Nucleus accumbens (tissue), 56 donors: ENCODE results near the gene DENND1A.

Source experiments
- DNase-seq, 56 donors: peaks; one replicate each; lab custom pipeline; 2025; lab: John Stamatoyannopoulos, UW

Gene DENND1A

DNA sequence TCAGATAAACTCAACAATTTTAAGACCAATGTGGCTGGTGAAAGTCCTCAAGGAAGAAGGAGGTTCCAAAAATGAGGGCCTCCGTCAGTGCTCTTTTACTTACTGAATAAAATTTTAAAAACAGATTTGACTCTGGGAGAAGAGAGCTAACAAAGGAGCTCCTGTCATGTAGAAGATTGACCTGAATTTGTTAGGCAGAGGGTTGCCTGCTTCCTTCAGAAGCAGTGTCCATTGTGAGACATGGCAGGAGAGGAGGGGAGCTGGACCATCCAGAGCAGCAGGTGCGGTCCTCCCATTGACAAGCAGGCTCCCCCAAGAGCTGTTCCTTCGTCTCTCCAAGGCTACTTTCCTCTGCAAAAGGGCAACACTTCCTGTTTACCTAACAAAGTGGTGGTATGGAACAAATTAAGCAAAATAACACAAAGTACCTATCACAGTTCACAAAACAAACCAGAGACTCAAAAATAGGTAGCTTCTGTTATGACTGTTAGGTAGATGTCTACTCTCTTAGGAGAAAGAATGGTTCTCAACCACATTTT lies 238.1 kb downstream of the DENND1A start:
- no peak for DNase-seq

DNA sequence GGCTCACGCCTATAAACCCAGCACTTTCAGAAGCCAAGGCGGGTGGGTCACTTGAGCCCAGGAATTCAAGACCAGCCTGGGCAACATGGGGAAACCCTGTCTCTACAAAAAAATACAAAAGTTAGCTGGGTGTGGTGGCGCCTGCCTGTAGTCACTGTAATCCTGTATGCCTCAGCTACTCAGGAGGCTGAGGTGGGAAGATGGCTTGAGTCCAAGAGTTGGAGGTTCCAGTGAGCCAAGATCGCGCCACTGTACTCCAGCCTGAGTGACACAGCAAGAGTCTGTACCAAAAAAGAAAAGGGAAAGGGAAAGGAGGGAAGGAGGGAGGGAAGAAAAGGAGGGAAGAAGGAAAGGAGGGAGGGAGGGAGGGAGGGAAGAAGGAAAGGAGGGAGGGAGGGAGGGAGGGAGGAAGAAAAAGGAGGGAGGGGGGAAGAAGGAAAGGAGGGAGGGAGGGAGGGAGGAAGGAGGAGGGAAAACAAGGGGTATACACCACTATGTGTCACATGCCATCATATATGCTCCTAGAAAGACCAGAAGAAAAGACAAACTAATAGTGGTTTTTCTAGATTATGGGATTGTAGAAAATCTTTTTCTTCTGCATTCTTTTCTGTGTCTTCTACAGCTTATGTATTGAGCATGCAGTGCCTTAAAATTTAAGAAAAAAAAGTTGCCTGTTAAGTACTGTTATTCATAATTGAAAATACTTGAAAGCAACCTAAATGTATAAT lies 240.1 kb downstream of the DENND1A start:
- no peak for DNase-seq

DNA sequence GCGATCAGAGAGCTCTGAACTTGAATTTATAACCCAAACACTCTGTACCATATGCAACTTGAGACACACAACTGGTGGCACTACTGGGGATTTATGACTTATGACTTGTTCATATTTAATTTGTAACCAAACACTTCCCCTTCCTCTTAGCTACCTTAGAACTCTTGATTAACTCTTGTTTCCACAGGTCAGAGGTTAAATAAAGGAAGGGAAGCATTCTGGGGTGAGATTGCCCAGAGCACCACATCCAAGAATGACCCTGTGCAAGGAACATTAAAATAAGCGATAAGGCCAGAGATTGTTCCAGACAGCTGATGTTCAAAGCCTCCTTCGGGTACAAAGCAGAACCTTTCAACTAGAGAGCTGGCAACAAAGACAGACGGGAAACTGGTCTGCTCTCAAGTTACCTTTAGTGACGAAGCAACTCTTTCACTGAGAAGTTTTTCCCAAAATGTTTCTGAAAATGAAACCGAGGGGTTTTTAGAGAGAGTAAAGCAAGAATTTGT lies 242.6 kb downstream of the DENND1A start:
- no peak for DNase-seq

DNA sequence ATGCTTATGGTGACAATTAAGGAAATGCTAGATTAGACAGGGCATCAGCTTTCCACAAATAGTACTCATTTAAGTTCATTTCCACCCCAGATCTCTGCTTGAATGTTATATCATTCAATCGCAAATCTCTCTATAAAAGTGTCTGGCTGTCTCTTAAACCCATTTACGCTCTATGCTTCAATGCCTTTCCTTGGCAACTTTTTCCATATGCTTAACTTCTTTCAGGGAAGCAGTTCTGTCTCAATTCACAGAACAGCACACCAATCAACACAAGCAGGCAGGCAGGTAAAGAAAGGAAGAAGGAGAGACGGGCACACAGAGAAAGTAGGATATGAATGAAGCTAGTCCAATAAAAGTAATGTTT lies 243.1 kb downstream of the DENND1A start:
- DNase-seq: no peak

DNA sequence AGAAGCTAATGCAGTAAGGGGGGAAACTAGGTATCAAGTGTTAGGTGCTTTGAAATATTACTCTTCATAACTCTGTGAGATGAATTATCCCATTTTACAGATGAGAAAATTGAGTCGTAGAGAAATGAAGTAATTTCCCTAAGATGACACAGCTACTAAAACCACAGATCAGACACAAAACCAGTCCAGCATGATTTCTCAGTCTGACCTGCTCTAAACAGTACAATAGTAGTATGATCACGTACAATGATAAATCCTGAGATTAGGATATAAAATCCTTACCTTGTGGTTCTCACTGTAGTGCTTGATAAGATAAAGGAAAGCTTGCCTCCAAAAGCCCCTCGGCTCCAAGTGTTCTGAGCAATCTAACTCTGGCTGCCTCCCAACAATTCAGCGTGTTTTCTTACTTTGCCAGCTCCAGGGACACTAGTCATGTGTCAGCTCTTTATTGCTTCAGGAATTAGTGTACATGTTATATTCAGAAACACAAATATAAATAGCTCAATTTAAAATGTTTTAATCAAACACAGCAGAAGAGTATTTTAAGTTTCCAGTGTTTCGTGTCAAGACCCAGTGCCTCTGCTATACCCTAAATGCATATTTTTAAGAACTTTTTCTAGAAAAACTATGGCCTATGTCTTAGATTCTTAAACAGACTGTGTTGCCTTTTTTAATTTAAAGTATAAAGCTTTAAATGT lies 243.6 kb downstream of the DENND1A start:
- peak in 2 of 56 donors; percentile 8 to 18 for DNase-seq

DNA sequence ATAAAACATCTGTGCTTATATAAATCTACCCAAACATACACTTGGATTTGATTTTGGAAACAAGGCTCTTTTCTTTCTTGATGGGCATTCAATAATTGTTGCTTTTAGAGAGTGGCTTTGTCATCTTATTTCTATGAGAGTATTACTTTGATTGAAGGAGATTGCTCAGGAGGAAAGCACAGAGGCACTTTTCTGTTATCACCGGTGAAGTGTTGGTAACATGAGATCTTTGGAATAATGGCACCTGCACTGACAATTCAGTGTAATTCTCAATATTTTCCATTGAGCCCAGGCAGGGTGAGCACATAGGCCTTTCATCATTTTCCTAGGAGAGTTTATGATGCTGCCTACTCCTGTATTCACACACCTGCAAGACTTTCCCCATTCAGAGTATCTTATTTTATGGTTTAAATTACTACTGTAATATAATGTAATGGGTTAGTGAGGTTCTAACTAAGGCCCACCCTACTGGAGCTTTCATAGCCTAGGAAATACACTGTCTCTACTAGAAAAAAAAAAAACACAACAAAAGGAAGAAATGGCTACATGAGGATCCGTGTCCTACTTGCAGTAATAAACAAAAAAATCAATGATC lies 244.3 kb downstream of the DENND1A start:
- DNase-seq: no peak

DNA sequence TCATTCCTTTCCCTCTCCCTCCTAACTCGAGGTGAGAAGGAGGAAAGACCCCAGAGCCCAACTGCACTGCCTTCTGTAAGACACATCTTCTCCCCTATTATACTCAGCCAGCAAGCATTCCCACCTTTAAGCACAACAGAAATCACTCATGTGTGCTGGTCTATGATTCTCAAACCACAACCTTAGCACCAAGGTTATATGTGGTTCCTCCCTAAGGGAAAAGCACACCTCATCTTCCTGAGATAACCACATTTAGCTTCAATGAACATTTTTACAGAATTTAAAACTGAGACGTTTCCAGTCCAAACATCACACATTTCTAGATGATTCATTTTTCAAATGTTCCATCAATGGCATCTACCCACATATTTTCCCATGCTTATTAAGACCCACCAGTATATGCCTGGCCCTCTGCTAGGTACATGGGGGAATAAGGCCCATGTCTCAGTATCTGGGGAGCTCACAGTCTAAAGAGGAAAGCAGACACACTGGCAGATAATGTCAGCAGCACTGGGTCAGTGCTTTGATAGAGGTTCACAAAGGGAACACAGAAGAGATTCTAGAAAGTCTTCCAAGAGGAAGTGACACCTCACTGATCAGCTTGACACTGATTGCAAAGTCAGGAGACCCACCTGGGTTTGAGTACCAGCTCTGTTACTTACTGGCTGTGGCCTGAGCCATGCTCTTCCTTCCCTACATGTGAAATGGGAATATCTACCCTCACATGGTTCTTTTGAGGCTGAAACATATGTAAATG lies 245.4 kb downstream of the DENND1A start:
- DNase-seq: no peak

DNA sequence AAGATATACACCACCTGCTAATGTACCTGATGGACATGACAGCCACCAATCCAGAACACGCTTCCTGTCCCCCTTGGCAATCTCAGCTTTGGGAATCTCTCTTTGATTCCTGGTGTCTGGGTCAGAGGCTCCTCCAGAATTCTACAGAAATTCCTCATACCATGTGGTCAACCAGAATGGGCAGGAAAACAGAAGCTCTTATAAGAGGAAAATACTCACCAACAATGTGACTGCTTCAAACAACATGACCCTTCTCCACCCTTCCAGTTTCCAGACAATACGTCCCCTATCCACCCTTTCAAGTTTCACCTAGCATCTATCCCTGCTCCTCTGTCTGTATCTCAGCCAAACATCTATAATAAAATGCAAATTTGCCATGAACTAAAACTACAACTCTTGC lies 247.2 kb downstream of the DENND1A start:
- no peak for DNase-seq

DNA sequence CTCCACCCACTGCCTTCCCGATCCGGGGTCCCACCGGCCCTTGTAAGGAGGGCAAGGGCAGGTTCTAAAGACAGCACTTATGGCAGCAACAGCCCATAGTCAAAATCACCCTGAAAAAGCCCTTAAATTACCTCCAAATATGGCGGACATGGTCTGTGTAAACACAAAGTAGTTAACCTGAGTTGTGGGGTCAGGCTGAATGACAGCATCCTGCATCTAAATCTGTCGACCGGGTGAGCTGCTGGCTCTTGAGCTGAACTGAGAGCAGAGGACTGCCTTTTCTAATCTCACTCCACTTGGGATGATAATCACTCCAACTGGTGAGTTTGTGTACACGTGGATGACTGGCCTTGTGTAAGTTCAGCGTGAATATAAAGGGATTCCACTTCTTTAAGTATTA lies 249.6 kb downstream of the DENND1A start:
- DNase-seq: no peak

DNA sequence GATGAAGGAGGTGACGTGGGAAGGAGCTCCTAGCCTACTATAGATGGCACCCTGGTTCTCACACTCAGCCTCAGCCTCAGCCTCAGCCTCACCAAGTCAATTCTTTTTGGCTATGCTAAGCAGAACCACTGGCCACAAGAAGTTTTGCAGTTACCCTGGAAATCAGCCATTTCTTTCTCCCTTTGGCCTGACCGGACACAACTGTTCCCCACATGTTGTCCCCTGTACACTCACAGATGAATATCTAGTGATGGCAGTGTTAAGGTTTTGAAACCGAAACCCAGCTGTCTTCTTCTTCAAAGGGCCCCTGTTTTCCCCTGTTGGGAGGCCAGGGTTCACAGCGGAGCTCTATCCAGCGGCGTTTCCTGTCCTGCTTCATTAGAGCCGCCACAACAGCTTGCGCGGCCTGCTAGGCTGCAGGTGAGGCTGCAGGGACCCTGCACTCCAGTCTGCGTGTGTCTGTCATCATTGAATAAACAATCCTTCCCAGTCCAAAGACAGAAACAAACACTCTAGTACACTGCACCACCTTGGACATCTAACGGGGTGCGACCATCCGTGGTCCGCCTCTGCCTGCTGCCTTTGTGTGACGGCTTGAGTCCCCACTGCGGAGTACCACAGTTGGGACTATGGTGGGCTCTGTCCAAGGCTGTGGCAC lies 250.5 kb downstream of the DENND1A start:
- DNase-seq: no peak

DNA sequence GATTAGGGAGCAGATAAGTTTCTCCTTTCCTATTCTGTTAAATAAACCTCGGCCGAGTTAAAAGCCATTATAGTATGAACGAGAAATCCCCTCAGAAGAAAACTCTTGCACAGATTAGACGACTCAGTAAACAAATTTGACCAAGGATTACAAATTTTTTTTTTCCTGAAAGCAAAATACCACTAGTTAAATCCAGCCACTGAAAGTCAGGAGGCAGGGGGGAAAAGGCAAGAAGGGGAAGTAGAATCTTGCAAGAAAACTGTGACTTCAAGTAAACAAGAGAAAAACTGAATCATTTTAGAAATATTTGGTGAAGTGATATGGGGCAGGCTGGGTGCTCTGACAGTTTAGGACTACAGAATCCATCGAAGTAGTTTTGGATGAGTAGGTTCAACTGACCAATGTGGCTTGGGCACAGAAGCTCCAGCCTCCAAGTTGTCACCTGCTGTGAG lies 251.0 kb downstream of the DENND1A start:
- no peak for DNase-seq

DNA sequence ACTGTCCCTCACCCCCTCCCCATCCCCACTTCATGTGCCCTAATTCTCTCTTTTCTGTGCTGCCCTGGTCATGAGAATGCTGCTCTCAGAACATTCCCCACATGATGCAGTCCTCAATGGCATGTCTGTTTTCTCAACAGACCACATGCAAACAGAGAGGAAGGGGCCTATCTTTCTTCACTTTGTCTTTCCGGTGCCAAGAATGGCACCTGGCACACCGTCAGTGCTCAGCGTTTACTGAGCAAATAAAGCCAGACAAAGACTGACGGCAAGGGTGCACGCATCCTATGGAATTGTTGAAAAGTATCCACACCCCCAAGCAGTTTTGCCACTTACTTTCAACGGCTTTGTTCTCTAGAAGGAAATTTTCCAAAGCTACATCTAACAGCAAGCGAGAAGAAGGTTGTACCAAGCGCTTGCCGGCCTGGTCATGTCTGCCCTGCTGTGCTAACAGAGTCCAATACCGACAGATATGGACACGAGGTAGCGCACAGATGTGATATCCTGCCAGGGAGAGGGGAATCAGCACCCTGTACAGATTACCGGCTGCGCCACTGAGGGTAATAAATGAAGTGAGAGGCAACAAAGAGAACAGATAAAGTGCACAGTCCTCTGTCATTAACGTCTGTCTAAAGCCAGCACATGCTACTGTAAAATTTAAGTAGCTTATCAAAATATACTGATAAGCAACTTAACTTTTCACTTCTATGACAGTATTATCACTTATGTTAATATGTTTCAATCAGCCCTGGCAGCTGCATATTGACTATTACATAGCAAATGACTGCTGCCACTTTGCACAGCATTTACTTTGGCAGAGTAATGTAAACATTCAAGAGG lies 251.7 kb downstream of the DENND1A start:
- no peak for DNase-seq

DNA sequence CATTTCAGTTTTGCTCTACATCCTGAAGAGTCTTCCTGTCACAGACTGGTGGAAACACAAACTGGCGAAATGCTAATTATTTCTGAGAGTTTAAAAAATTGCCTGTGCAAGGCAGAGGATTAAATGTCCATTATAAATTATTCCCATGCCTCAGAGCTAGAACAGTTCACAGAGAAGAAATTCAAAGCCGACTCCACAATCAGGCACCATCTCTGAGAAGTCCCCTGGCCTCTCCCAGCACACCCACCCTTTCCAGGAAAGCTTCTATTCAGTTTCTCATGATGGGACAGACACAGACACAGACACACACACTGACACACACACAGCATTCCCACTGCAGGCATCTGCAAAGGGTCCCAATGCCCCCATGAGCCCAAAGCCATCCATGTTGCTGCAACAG lies 253.1 kb downstream of the DENND1A start:
- no peak for DNase-seq

DNA sequence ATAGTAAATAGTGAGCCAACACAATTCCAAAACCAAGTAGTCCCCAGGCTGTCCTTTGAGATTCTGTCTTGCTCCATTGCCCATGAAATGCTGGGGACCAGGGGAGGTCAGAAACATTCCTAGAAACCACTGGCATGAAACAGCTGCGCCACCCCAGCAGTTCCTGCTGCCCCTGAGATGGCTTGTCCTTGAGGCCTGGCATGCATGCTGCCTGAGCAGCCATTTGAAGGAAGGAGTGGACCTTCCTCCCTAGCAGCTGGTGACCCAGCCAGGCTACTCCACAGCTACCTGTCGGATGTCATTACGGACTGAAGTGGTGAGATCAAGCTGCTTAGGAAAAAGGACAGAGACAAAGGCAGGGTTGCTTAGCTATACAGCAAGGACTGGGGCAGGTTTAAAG lies 260.6 kb downstream of the DENND1A start:
- DNase-seq: no peak

DNA sequence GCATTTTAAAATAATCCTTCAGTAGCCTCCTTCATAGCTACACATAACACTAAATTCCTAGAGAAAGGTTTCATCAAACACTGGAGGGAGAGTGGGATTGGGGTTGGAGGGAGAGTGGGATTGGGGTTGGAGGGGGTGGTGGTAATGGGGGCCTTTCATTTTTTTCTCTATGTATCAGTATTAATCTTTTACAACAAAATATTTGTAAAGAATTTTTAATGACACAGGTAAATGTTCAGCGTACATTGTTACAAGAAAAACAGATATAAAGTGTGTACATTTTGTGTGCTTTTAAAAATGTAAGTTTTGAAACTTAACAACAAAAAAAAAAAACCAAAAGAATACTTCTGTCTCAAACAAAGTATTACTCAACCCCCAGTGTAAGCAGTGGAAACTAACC lies 266.4 kb downstream of the DENND1A start:
- DNase-seq: no peak

DNA sequence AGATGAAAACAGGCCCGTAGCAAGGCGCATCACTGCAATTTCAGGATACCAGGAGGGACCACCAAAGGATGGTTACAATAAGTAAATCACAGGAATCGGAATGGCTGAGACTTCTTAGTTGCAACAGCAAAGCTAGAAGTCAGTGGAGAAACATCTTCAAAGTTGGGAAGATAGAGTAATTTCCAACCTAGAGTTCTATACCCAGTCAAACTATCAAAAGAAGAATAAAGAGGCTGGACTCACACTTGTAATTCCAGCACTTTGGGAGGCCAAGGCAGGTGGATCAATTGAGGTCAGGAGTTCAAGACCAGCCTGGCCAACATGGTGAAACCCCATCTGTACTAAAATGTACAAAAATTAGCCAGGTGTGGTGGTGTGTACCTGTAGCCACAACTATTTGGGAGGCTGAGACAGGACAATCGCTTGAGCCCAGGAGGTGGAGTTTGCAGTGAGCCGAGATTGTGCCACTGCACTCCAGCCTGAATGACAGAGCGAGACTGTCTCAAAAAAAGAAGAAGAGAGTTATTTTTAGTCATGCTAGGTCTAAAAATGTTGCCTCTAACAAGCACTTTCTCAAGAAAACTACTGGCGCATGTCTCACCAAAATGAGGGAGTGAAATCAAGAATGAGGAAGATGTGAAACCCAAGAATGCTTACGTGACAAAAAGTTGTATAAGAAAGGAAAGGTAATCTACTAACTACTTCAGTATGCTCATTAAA lies 267.7 kb downstream of the DENND1A start:
- DNase-seq: no peak

DNA sequence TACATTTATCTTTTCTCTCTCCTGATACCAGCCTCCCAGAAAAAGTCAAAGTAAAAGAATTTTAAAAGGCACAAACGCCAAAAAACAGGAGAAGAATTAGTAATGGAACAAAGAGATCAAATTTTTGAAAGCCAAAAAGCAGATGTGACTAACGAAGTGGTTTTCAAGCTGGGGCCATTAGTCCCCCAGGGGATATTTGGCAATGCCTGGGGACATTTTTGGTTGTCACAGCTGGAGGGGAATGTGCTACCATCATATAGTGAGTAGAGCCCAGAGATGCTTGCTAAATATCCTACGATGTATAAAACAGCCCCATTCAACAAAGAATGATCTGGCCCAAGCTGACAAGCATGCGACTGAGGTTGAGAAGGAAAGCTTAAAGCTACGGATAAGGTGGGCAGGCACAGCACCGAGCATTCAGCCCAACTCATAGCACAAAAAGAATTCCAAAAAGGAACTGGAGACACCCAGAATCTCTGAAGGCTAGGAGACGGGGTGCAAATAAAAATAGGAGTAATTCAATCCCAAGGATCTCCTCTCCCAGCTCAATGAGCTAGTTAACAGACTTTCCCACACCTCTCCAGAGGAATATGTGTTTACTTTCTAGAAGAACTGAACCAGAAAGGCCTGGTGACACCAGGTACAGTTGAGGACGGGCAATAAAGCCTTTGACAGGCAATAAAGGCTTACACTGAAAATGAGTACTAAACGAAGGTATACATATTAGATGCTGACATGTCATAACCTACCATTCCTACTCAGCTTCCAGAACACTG lies 269.0 kb downstream of the DENND1A start:
- DNase-seq: no peak

DNA sequence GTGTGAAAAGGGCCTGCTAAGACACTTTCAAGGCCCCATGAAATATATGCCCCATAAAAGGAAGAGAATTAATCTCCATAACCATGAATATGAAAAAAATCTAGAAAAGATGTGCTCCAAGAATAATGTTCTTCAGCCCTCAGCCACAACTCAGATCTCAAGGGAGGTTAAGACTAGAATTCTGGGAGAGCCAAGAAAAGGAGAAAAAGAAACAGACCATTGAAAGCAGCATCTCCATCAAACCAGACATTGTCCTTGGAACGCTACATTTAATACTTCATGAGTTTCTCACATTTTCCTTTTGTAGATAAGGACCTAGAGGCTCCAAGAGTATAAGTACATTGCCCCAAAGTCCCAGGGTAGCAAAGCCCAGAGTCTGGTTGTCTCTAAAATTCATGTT lies 270.6 kb downstream of the DENND1A start:
- no peak for DNase-seq
